GM12892 (cell line): Measurements from ENCODE around the gene VAV2.
A peak's percentile ranks its signal among the peaks of the same experiment; 100 is the strongest.

Source experiments
- POLR2A ChIP-seq: IDR thresholded peaks from 2 replicates; pipeline ENCODE4 v1.6.1; 2011; ENCODE audit warnings: low read depth, low read length, control low read depth
- POLR2AphosphoS5 ChIP-seq: IDR thresholded peaks from 2 replicates; pipeline ENCODE4 v1.6.1; 2011; ENCODE audit warnings: low read depth, low read length, control low read depth

- TF ChIP-seq POLR2A (no peak), POLR2AphosphoS5 (0 out of 2 replicates have a peak, but pooled peaks have one; percentile 18)
Observed at GRCh38 chr9:133822430-133823065, 169.6 kb downstream of the VAV2 start.
